GM10847 (cell line): ENCODE measurements around the gene RHD.

Experiments
- POLR2A ChIP-seq: IDR thresholded peaks from 2 replicates; pipeline ENCODE4 v1.6.1; 2011; ENCODE audit not compliant: insufficient read length; ENCODE audit errors: extremely low read depth

RHD gene

DNA sequence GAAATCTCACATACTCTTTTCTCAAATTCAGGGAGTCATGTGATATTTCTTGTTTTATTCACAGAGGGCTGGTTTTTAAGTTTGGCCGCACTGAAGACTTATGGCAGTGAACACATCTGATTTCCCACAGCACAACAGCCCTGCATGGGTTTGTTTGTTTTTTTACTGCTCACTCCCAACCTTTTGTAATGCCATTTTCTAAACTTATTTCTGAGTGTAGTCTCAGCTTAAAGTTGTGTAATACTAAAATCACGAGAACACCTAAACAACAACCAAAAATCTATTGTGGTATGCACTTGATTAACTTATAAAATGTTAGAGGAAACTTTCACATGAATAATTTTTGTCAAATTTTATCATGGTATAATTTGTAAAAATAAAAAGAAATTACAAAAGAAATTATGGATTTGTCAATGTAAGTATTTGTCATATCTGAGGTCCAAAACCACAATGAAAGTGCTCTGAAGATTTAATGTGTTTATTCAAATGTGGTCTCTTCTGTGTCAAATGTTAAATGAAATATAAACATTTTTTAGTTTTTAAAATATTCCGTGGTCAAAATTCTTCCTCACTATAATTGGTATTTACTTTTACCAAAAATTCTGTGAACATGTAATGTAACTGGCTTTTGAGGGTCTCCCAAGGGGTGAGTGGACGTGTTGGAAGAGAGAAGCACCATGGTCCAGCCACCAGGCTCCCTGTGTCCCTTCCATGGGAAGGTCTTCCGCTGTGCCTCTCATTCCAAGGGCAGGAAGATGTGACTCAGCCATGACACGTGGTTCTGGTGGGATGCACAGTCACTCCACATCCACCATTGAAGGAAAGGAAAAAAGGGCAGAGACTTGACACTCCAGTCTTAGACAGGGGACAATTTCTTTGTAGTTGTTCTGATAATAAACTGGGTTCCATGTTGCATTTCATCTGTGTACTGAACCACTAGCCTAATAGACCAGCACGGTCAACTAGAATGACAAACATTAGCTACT lies 88.6 kb downstream of the RHD start:
- no peak for TF ChIP-seq POLR2A

DNA sequence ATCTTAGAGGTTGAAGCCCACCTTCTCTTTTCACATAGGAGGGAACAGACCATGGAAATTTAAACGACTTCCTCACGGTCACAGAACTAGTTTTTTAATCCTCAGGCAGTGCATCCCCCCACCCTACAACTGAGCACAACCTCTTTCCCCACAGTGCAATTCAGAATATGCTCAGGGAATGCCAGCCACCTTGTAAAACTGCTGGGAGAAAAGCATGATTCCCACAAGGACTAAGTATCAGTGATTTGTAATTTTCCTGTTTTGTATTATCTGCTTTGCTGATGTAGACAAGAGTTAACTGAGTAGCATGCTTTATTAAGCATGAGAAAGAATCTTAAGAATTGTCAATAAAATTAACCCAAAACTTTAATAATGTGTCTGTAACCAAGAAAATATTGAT lies 89.6 kb downstream of the RHD start:
- no peak for TF ChIP-seq POLR2A

DNA sequence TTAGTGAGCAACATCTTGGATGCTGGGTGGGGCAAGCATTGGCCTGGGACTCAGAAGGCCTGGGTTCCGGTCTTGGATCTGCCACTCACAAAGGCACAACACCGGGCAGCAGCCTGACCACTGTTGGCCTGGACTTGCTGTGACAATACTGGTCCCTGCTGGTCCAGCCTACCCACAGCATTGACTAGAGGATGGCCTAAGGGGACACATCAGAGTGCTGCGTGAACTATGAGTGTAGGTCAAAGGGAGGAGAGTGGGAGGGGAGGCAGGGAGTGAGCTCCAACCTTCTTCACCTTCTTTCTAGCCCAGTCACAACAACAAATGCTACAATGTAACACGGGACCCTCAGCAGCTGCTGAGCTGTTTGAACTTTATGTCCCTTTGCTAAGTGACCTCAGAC lies 96.9 kb downstream of the RHD start:
- no peak for TF ChIP-seq POLR2A
